DMS53 treated with DMSO at 0.1 percent for 48 hours (cell line): ENCODE data around the gene CCL11.

ENCODE experiments used
- DNase-seq: peaks from one replicate; lab custom pipeline; 2025; ENCODE audit not compliant: unreplicated experiment; lab: John Stamatoyannopoulos, UW

Gene CCL11

GRCh38 chr17:34257299-34257985, 28.1 kb upstream of the CCL11 start:
- DNase-seq: no peak

DNA sequence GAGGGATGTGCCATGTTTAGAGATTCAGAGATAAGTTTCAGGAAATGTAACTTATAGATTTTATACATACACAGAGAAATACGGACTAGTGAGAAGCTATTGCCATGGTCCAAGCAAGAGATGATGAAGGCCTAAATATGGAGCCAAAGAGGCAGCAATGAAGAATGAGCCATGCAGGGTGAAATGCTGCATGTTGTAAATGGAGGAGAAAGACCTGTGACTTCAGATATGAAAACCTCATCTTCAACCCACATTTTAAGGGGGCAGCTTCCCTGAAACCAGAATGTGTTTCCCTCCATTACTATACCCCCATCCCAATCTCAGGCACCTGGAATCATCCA, 27.6 kb upstream of the CCL11 start:
- DNase-seq: no peak

DNA sequence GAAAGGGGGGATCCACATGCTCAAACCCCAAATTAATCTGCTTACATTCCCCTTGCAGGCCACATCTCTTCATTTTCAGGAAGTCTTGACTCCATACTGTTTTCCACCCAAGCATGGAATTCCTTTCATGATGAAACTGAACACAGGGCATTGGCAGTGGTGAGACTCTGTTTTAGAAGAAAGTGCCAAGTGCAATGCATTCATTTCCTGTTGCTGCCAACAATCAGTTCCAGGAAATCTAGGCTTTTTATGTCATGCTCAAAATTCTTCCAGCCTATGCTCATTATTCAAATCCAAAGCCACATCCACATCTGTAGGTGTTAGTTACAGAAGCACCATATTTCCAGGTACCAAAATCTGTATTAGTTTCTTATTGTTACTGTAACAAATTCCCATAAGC, 26.4 kb upstream of the CCL11 start:
- DNase-seq: no peak

GRCh38 chr17:34260861-34261260, 24.7 kb upstream of the CCL11 start:
- no peak for DNase-seq

GRCh38 chr17:34261568-34262337, 23.8 kb upstream of the CCL11 start:
- no peak for DNase-seq

DNA sequence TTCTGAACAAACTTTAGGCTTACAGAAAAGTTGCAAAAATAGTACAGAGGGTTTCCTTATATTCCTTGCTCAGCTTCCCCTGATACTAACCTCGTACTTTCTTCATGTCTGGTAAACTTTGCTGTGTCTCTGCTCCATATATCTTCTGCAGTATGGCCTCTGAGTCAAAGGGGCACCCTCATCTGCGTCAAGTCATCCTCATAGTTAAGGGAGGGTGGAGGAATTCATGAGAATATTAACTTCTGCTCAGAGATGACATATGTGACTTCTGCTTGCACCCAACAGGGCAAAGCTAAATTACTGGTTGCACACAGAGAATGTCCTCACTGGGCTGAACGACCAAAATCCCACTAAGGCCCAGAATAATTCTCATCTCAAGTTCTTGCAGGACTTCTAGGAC, 19.8 kb upstream of the CCL11 start:
- no peak for DNase-seq

DNA sequence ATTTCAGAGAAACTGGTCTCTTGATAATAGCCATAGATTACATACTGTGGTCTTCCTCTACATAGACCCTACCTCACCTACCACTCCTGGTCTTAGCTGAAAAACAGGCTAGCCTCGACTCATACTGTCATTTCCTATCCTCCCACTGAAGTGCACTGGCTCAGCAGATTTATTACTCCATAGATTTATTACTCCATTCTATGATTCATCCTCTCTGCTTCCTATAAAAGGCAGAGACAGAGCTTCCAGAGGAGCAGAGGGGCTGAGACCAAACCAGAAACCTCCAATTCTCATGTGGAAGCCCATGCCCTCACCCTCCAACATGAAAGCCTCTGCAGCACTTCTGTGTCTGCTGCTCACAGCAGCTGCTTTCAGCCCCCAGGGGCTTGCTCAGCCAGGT, 15.6 kb upstream of the CCL11 start, which contains the start of gene CCL7:
Gene CCL7 (plus strand): TSS at position 253 of the 400 bp plus-strand sequence. CDS start 70 bp downstream, at position 323.
- DNase-seq: no peak

DNA sequence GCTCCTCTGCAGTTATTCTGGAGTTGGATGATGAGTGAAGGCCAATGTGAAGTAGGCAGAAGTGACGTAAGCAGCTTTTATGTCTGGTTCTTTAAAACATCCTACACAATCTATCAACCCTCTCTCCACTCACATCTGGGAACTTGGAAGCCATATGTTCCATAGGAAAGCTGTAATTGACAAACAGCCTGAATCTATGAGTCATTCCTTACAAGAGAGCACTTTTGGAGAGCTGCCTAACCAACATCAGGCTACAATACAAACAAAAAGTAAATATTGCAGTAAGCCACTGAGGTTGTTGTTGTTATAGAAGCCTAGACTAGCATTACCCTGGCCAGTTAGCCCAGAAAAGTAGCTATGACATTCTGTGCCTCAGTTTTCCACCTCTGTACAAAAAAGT, 9.7 kb upstream of the CCL11 start:
- no peak for DNase-seq

GRCh38 chr17:34276826-34277225, 8.7 kb upstream of the CCL11 start:
- no peak for DNase-seq

- no peak for DNase-seq
Observed at GRCh38 chr17:34283571-34283970, 2.0 kb upstream of the CCL11 start.

GRCh38 chr17:34287875-34288274, 2.3 kb downstream of the CCL11 start:
- DNase-seq: no peak

DNA sequence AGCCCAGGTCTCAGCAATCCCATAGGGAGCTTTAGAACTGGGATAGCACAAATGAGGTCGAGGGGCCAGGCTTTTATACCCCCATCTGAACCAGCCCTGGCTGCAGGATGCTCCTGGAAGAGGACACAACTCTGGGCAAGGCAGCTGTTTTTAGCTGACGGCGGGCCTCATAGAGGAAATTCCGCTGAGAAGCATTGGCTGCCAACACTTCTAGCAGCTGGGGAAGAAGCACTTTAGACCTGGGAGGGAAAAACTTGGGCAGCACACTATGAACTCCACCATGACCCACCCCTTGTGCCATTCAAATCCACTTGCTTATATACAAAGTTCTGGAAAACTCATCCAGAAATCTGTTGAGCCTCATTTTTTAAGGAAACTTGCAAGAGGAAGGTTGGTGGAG, 5.0 kb downstream of the CCL11 start:
- no peak for DNase-seq

DNA sequence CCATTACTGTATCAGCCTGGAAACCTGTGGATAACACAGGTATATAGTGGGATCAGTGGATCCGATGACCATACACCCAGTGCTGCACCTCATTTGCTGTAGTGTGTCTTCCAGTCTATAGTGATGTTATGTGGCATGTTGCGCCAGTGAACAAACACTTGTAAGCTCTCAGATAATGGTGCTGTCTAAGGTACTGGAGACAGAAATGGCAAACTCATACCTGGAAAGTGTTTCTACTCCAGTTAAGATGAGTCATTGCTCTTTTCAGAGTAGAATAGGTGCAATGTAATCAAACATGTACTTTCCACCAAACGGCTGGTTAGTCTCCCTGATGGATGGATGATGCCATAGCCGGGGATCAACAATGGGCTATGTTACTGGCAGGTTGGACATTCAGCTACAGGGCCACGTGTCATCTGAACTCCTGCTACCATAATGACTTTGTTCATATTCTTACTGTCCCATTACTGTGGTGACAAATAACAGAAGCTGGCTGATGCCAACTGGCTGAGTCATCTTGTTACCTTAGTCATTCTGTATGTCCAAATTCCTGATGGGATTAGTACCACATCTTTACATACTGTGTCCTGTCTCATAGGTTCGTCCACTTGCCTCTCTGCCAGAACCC, 6.3 kb downstream of the CCL11 start:
- DNase-seq: no peak

GRCh38 chr17:34299027-34299426, 13.5 kb downstream of the CCL11 start:
- DNase-seq: no peak

GRCh38 chr17:34299956-34300577, 14.5 kb downstream of the CCL11 start:
- no peak for DNase-seq

- no peak for DNase-seq
Observed at GRCh38 chr17:34300652-34301370, 15.3 kb downstream of the CCL11 start.

DNA sequence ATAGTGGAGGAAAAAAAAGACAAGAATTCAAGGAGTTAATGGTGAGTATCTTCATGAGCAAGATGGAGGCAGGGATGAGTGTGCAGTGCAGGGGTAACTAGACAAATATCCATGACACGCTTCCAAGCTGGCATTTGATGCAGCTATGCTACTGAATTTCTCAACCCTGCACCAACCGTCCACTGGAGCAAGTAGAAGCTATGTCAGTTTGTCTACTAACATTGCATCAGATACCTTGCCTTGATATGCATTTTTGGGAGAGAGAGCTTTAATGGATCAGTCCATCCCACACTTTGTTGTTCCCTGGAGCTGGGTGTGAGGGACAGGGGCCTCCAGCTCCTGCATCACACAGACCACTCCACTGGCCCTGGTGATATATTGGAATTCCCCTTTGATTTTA, 16.4 kb downstream of the CCL11 start:
- no peak for DNase-seq

GRCh38 chr17:34302636-34303035, 17.1 kb downstream of the CCL11 start:
- no peak for DNase-seq

DNA sequence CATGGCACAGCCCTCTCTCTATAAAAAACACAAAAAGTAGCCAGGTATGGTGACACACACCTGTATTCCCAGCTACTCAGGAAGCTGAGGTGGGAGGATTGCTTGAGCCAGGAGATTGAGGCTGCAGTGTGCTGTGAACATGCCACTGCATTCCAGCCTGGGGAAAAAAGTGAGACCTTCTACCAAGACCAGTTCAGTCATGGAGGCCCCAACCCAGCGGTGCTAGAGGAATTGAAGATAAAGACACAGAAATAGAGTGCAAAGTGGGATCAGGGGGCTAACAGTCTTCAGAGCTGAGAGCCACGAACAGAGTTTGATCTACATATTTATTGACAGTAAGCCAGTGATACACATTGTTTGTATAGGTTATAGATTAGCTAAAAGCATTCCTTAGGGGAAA, 18.1 kb downstream of the CCL11 start:
- DNase-seq: no peak

- DNase-seq: no peak
Observed at GRCh38 chr17:34305061-34305460, 19.5 kb downstream of the CCL11 start.

DNA sequence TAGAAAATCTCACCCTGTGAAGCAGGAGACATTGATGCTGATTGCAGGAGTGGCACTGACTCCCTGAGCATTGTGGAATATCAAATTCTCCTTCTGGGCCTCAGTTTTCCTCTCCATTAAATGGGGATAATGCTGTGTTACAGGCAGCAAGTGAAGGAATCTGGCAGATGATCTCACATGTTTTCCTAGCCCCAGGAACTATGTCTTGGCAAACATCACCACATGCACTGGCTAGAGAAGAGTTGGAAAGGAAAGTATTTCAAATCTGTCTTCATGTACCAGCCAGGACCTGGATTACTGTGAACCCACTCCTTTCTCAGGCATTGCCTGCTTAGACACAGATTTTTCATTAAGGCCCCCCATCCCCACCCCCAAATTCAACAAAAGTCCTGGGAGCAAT, 20.1 kb downstream of the CCL11 start:
- DNase-seq: no peak
